HT-29 (cell line): ENCODE results near the gene SP8. TPM values are rescaled to one million over a fixed set of nuclear protein-coding genes. Genes with fewer than 3 reads are reported as not detected.

Source experiments
- DNase-seq: peaks from one replicate; pipeline ENCODE4 v3.0.0-alpha.2; 2015; ENCODE audit warnings: low spot score
- total RNA-seq: library from RNA; depleted of rRNA; stranded (reverse); fragments of >200 nt; shearing (Covaris generic); gene quantifications from 2 replicates; pipeline ENCODE4 v1.2.3, GENCODE V29; 2014

SP8 gene
- total RNA-seq, 1 experiment from 2014 or later = not detected

DNA sequence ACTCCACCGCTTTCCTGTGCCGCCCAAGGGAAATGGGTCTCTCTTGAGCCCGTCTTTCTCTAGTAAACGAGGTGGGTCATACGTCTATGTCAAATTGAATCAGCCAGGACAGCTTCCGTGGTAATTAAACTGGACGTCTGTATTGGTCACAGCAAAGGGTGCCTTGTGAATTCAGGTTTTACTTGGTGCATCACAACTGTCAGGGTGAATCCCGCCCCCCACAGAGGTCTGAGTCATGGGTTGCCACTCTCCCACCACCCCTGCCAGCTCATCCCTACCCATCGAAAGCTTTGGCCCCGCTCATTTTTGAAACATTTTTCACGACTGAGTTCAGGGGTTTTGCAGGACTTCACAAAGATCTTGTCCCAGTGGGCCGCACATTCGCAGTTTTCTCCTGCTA, 8.0 kb upstream of the SP8 start:
- no peak for DNase-seq

DNA sequence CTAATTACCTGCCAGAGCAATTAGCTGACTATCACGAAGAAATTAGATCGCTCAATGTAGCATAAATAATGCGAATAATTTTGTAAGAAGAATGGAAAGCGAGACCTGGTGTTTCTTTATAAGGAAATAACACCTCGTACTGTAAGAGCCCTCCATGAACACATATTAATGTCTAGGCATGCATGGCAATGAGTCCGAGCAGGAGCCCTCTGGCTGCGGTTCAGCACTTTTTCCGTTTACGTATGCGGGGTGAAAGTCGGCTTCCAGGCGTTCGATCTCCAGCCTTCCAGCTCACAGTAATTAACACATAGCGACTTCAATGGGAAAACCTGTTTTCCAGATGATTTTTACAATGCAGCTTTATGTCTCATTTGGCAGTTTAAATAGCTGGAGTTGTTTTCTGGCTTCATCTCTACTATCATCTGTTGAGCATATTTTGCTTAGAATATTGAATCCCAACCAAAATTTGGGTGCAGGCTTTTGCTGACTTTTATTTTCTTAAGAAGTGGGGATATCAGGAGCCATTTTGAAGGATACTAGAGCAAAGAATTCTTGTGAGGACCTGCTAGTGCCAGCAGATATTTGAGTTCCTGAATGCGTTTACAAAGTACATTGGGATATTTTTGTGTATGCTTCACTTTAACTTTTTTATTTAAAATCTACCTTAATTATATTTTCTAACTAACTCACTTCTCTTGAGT, 7.2 kb upstream of the SP8 start:
- no peak for DNase-seq

DNA sequence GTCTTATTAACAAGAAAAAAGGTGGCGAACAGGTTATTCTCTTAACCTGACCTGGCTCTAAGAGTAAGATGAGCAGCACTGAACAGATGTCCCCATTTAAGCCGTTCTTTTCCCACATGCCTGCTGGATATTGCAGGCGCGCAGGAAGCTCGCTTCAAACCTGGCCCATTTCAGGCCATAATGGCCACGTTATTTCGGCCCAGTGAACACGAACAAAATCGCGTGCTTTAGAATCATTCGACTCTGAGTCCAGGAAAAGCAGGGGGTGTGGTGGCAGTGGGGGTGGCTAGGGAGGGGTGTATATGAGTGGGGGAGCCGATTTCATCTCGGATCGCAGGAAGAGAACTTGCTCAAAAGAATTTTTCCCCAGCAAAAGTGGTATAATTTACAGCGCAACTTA, 6.6 kb upstream of the SP8 start:
- DNase-seq = no peak

- no peak for DNase-seq
Observed at GRCh38 chr7:20791538-20792434, 5.1 kb upstream of the SP8 start.

GRCh38 chr7:20790375-20790774, 3.7 kb upstream of the SP8 start:
- DNase-seq = no peak

- DNase-seq = no peak
Observed at GRCh38 chr7:20788420-20788990, 1.8 kb upstream of the SP8 start.

GRCh38 chr7:20787660-20788419, 1.2 kb upstream of the SP8 start:
- no peak for DNase-seq

DNA sequence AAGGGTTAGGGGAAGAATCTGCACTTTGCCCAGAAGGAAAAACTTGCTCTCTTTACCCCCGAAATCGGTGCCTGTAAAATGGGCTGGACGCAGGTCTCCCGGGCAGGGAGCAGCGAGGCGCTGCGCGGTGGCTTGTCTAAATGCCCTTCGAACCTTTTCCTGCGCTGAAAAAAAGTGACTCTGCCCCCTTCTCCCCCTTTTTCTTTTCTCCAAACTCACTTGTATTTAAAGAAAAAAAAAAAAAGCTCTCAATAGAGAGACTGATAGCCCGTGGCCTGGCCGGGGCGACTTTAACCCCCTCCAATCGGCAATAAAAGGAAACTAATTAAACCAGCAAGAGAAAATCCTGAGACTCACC, 286 bp downstream of the SP8 start:
- no peak for DNase-seq

GRCh38 chr7:20786049-20786412, 655 bp downstream of the SP8 start:
- no peak for DNase-seq

GRCh38 chr7:20785157-20786048, 1.3 kb downstream of the SP8 start:
- no peak for DNase-seq

DNA sequence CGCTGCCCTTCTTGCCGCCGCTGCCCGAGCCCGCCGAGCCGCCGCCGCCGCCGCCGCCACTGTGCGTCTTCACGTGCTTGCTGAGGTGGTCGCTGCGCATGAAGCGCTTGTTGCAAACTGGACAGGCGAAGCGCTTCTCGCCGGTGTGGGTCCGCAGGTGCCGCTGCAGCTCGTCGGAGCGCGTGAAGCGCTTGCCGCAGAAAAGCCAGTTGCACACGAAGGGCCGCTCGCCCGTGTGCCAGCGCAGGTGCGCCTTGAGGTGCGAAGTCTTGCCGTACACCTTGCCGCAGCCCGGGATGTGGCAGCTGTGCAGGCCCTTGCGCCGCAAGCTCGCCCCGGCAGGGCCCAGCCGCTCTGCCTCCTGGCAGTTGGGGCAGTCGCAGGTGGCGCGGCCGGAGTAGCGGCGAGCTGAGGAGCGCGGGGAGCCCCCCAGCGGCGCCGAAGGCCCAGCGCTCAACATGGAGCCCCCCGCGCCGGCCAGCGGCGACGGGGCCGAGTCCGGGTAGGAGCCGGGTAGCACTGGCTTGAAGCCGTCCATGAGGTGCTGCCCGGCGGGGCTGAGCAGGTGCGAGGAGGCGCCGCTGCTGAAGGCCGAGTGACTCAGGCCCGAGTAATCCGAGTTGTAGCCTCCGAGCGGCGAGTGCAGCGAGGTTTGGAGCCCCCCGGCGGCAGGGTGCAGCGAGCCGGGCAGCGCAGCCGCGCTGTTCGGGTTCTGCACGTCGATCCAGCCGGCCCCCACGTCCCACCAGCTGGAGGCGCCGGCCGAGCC, 2.1 kb downstream of the SP8 start:
- DNase-seq = no peak

GRCh38 chr7:20783700-20784387, 2.8 kb downstream of the SP8 start:
- DNase-seq = no peak

DNA sequence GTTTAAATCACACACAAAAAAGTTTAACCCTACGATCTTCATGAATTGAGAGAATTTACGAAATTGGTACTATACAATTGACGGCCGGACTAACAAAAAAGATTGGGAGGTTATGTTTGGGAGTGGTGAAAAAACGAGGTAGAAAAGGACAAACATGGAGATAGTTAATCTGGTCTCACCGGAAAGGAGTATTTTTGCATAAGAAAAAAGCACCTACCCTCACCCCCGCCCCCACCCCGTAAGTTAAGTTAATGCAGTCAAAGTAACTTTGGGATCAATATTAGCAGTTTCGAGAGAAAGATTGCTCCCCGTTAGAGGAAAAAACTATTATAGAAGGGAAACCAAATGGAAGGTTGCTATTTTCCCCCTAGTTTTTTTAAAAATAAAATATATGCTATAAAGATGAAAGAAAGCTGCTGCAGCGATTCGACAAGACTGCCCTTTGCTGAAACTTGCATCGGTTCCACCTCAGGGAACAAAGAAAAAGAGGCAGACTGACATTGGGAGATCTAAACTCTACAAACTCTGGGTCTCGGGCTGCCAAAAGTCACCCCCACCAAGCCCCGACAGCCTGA, 3.5 kb downstream of the SP8 start:
- no peak for DNase-seq

GRCh38 chr7:20779041-20779440, 7.6 kb downstream of the SP8 start:
- DNase-seq = no peak

DNA sequence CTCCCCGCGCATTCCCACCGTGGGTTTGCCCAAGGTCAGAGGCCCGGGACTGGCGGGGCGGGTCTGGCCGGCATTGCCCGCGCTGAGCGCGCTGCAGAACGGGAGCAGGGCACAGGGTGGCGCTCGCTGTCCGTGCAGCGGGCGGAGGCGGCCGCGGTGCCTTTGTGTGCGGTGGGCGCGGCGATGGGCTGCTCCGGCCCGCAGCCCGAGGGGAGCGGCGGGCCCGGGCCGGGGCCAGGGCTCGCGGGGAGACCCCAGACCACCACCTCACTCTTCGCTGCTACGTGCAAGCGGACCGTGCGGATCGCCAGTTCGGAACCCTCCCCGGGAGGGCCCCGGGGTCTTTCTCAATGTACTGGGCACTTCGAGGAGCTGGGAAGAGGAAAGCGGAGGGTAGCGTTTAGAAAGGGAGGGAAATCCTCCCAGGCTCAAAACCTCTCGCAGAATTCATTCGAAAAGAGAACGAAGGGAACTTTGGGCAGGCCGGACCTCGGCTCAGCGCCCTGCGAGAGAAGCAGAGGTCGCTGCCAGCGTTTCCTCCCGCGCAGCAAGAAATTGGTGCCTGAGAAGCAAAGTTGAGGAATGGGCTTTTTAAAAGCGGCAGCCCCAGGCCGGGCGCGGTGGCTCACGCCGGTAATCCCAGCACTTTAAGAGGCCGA, 8.5 kb downstream of the SP8 start:
- DNase-seq = no peak

- no peak for DNase-seq
Observed at GRCh38 chr7:20777377-20778062, 9.2 kb downstream of the SP8 start.

DNA sequence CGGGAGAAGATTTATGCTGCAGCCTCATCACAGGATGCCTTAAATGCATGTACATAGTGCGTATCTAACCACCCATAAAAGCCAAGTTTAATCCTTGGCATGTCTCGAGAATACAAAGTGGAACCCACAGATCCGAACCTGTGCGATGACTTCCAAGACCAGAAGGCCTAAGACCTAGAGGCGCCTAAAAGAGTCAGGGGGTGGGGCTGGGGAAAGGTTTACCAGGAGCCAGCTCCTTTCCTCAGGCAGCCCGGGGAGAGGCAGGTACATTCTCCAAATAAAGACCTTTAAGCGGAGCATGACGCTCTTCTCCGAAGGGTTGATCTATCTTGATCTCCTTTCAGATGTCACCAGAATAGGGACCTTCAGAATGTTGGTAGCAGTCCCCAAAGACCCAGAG, 9.7 kb downstream of the SP8 start:
- no peak for DNase-seq
